Right cardiac atrium (tissue), 5 donors: ENCODE results near the gene GOLGA3. TPM values are rescaled to one million over a fixed set of nuclear protein-coding genes. Genes with fewer than 3 reads are reported as not detected.

Source experiments
- ATAC-seq, 2 donors: fragments of 200-7000 bp; cut with Tn5 transposase; one replicate each; pipeline versions ENCODE4 v1.8.0 to v1.9.1; 2020; ENCODE audit warnings: moderate library complexity in 2 of 2, mild to moderate bottlenecking in 1 of 2
- DNase-seq, 3 donors: peaks; one replicate each; pipeline ENCODE4 v3.0.0-alpha.2; 2020
- H3K27ac ChIP-seq: one replicate; pipeline ENCODE4 v1.5.1; 2013; ENCODE audit warnings: mild to moderate bottlenecking, low read length, control low read depth, moderate library complexity
- H3K27me3 ChIP-seq: one replicate; pipeline ENCODE4 v1.6.1; 2013; ENCODE audit not compliant: control insufficient read depth, insufficient read depth
- H3K4me1 ChIP-seq: one replicate; pipeline ENCODE4 v1.6.1; 2013; ENCODE audit warnings: low read length; ENCODE audit not compliant: control insufficient read depth, insufficient read depth
- H3K4me3 ChIP-seq: one replicate; pipeline ENCODE4 v1.5.1; 2013; ENCODE audit warnings: low read length, control low read depth
- H3K9me3 ChIP-seq: one replicate; pipeline ENCODE4 v1.6.1; 2013; ENCODE audit warnings: low read length; ENCODE audit not compliant: control insufficient read depth
- WGBS: extraction: QIAGEN DNeasy Blood & Tissue Kit; methylation state at CpG from one replicate; pipeline ENCODE4 v1.1.7; 2013; 5-methylcytosine and 5-hydroxymethylcytosine counted together
- intact Hi-C, 4 donors: fragments of 100-400 bp; cut with DNase I; formaldehyde crosslinking; loops; one replicate each; pipeline versions ENCODE4 v1.11.0 to v1.14.0; 2022 to 2023
- polyA plus RNA-seq: library from polyadenylated mRNA; stranded (reverse); fragments of 200-250 nt; gene quantifications from one replicate; pipeline ENCODE4 v1.2.3, GENCODE V29; 2013
- total RNA-seq, 4 donors: library from RNA; stranded (reverse); fragmentation: NEBNext Ultra II Directional; extraction: Animal tissue kit (Norgen Biotek cat#: 25700); gene quantifications; one replicate each; pipeline ENCODE4 v1.2.1, GENCODE V29; 2021
- donor health status: healthy with polysubstance abuse.
- donor health status: DM: no; HTN: yes; CAD: no.
- donor health status: DM: no; HTN: no; CAD: no.
- donor health status: DM: no; HTN: yes; CAD: no; lungs with severe emphysema.
- donor health status: DM: yes; HTN: yes; CAD: no.

The GOLGA3 gene
- total and polyA plus RNA-seq, 5 donors = 14.6 to 49.8 (median 31.7) TPM

- ATAC-seq (no peak), DNase-seq (peak in 1 of 3 donors; percentile 9)
- 76% methylated on average over 5 of the region's 5 CpGs for WGBS
- Histone ChIP-seq H3K27ac (no peak overlapping the region), H3K4me3 (no peak overlapping the region), H3K4me1 (no peaks in the 10 kb centered on the region), H3K9me3 (no peaks in the 10 kb centered on the region), H3K27me3 (no peaks in the 10 kb centered on the region)
- intact Hi-C loops = no loop called here
Measured at GRCh38 chr12:132834181-132834711, 5.6 kb upstream of the GOLGA3 start.

DNA sequence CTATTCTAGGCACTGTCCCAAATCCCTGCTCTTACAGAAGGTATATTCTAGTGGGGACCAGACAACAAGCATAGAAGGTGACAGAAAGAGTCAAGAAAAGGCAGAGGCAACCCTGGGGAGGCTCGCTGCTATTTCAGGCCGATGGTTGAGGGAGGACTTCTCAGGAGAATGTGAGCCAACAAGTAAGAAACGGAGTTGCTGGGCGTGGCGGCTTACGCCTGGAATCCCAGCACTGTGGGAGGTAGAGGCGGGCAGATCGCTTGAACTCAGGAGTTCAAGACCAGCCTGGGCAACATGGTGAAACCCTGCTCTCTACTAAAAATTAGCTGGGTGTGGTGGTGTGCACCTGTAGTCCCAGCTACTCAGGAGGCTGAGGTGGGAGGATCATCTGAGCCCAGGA lies 4.7 kb upstream of the GOLGA3 start:
- intact Hi-C loops = no loop called here
- ATAC-seq = no peak

DNA sequence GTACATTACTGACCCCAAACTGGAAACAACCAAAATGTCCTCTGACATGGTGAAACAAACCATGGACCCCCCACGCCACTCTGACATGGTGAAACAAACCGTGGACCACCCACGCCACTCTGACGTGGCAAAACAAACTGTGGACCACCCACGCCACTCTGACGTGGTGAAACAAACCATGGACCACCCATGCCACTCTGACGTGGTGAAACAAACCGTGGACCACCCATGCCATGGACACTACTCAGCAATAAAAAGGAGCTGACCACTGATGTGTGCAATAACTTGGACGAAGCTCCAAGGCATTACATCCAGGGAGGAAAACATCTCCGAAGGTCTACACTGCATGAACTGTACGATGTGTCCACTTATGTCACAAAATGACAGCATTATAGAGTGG lies 3.1 kb upstream of the GOLGA3 start:
- no peak for ATAC-seq
- H3K9me3 ChIP-seq = no peaks in the 10 kb centered on the region
- peak in 2 of 3 donors; percentile 15 to 24 for DNase-seq
- no peak overlapping the region for H3K4me3 ChIP-seq
- intact Hi-C loops = no loop called here
- peaks cover 2% of the 10 kb centered on the region for H3K4me1 ChIP-seq
- H3K27ac ChIP-seq = no peak overlapping the region
- whole genome bisulfite sequencing = 90% methylated on average over 11 of the region's 11 CpGs
- no peaks in the 10 kb centered on the region for H3K27me3 ChIP-seq

More for the DNA sequence above, 4.7 kb upstream of the GOLGA3 start:
- DNase-seq = peak in 1 of 3 donors; percentile 16
- no peak overlapping the region for H3K4me3 ChIP-seq
- no peaks in the 10 kb centered on the region for H3K9me3 ChIP-seq
- H3K27ac ChIP-seq = no peak overlapping the region
- WGBS = 94% methylated on average over 8 of the region's 8 CpGs
- no peaks in the 10 kb centered on the region for H3K27me3 ChIP-seq
- no peaks in the 10 kb centered on the region for H3K4me1 ChIP-seq

- intact Hi-C loops = no loop called here
- H3K4me3 ChIP-seq = peak overlapping the region; percentile 84
- WGBS = 8% methylated on average over 59 of the region's 59 CpGs
- no peaks in the 10 kb centered on the region for H3K27me3 ChIP-seq
- ATAC-seq (peak; percentile 32 to 34), DNase-seq (peak; percentile 41 to 73 (median 69))
- peaks cover 2% of the 10 kb centered on the region for H3K4me1 ChIP-seq
- H3K27ac ChIP-seq = peak overlapping the region; percentile 14
- no peaks in the 10 kb centered on the region for H3K9me3 ChIP-seq
Measured at GRCh38 chr12:132827763-132828703, 636 bp downstream of the GOLGA3 start.

DNA sequence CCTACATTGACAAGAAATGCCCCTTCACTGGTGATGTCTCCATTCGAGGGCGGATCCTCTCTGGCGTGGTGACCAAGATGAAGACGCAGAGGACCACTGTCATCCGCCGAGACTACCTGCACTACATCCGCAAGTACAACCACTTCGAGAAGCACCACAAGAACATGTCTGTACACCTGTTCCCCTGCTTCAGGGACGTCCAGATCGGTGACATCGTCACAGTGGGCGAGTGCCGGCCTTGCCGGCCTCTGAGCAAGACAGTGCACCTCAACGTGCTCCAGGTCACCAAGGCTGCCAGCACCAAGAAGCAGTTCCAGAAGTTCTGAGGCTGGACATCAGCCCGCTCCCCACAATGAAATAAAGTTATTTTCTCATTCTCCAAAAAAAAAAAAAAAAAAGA lies 2.8 kb downstream of the GOLGA3 start:
- Histone ChIP-seq H3K27ac (no peak overlapping the region), H3K4me1 (peaks cover 2% of the 10 kb centered on the region), H3K9me3 (no peaks in the 10 kb centered on the region), H3K27me3 (no peaks in the 10 kb centered on the region), H3K4me3 (no peak overlapping the region)
- DNase-seq = peak in 2 of 3 donors; percentile 9 to 24
- no peak for ATAC-seq
- intact Hi-C loops = no loop called here
- 92% methylated on average over 16 of the region's 16 CpGs for WGBS

DNA sequence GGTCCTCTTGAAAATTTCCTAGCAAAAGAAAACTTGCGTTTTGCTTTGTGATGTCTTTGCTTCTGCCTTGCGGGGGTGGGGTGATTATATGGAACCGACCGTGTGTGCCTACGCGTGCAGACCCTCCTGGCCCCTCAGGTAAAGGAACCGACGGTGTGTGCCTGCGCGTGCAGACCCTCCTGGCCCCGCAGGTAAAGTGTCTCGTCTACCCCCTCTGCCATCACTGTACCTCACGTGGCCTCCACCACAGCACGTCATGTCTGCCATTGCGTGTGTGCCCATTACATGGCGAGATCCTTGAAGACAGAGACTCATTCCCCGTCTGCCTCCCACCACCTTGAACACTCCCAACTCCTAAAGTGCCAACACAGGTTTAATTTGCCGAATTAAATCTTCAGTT lies 3.6 kb downstream of the GOLGA3 start:
- peaks cover 2% of the 10 kb centered on the region for H3K4me1 ChIP-seq
- H3K27ac ChIP-seq = no peak overlapping the region
- H3K9me3 ChIP-seq = no peaks in the 10 kb centered on the region
- ATAC-seq (no peak), DNase-seq (peak in 2 of 3 donors; percentile 12 to 28)
- H3K4me3 ChIP-seq = no peak overlapping the region
- intact Hi-C loops = no loop called here
- 90% methylated on average over 18 of the region's 18 CpGs for whole genome bisulfite sequencing
- no peaks in the 10 kb centered on the region for H3K27me3 ChIP-seq

GRCh38 chr12:132824053-132824452 lies 4.6 kb downstream of the GOLGA3 start:
- Histone ChIP-seq H3K9me3 (no peaks in the 10 kb centered on the region), H3K27ac (no peak overlapping the region), H3K4me1 (peaks cover 2% of the 10 kb centered on the region), H3K27me3 (no peaks in the 10 kb centered on the region), H3K4me3 (no peak overlapping the region)
- ATAC-seq = no peak
- 82% methylated on average over 7 of the region's 7 CpGs for WGBS
- intact Hi-C loops = no loop called here
- peak in 1 of 3 donors; percentile 10 for DNase-seq

DNA sequence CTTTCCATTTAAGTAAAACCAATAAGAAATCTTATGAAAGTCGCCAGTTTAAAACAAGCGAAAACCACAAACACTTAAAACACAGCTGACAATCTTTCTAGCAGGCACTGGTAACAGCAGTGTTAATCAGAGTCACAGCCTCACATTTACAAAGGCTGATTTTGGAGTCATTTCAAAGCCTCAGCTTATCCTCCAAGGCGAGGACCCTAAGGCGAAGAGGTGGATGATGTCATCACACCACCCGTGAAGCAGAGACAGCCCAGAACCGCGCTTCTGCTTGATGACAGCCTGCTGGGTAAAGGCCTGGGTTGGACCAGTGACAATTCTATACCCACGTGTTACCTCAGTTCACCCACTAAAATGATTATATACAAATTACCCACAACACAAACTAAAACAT lies 10.1 kb downstream of the GOLGA3 start:
- Histone ChIP-seq H3K27me3 (no peaks in the 10 kb centered on the region), H3K4me3 (no peak overlapping the region), H3K27ac (no peak overlapping the region), H3K4me1 (no peaks in the 10 kb centered on the region), H3K9me3 (no peaks in the 10 kb centered on the region)
- WGBS = 80% methylated on average over 8 of the region's 8 CpGs
- peak in 1 of 3 donors; percentile 20 for DNase-seq
- intact Hi-C loops = no loop called here
- no peak for ATAC-seq

DNA sequence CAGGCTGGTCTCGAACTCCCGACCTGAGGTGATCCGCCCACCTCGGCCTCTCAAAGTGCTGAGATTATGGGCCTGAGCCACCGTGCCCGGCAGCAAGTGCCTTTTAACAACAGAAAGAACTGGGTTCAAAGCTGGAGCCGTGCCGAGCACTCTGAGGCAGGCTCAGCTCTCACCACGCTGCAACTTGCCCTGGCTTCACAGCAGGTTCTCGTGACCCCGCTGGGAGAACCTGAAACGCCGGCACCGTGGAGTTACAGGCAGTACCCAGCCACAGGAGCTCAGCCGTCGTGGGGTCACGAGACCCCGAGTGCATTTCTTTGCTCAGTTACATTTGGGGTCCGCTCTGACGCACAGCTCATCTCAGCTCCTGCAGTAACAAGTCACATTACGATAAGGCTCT lies 14.4 kb downstream of the GOLGA3 start:
- Histone ChIP-seq H3K4me1 (no peaks in the 10 kb centered on the region), H3K9me3 (no peaks in the 10 kb centered on the region), H3K27me3 (no peaks in the 10 kb centered on the region), H3K4me3 (no peak overlapping the region), H3K27ac (no peak overlapping the region)
- 96% methylated on average over 21 of the region's 21 CpGs for WGBS
- intact Hi-C loops = no loop called here
- ATAC-seq (peak in 1 of 2 donors; percentile 14), DNase-seq (peak in 2 of 3 donors; percentile 28 to 30)

- DNase-seq (peak in 2 of 3 donors; percentile 19 to 20), ATAC-seq (no peak)
- WGBS = 97% methylated on average over 6 of the region's 6 CpGs
- no peaks in the 10 kb centered on the region for H3K27me3 ChIP-seq
- H3K9me3 ChIP-seq = no peaks in the 10 kb centered on the region
- no peak overlapping the region for H3K27ac ChIP-seq
- no peaks in the 10 kb centered on the region for H3K4me1 ChIP-seq
- intact Hi-C loops = no loop called here
- H3K4me3 ChIP-seq = no peak overlapping the region
Measured at GRCh38 chr12:132813443-132813842, 15.2 kb downstream of the GOLGA3 start.

DNA sequence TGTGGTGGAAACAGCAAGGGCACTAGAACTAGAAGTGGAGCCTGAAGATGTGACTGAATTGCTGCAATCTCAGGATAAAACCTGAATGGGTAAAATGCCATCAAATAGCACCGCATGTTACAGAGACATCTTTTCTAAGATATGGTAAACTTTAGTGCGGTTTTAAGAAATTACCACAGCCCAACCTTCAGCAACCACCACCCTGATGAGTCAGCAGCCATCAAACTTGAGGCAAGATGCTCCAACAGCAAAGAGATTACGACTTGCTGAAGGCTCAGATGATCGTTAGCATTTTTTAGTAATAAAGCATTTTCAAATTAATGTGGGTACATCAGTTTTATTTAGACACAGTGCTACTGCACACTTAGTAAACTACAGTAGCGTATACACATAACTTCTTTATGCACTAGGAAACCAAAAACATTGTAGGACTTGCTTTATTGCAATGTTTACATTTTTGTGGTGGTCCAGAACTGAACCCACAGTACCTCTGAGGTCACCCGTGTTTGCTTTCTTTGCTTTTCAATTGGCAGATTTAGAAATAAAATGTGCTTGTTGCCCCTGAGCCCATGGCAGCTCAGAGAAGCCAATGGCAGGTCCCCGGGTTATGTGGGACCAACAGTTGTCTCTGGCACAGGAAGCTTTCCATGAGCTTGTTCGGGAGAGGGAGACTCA lies 15.9 kb downstream of the GOLGA3 start:
- Histone ChIP-seq H3K27me3 (no peaks in the 10 kb centered on the region), H3K4me1 (no peaks in the 10 kb centered on the region), H3K27ac (no peak overlapping the region), H3K4me3 (no peak overlapping the region), H3K9me3 (no peaks in the 10 kb centered on the region)
- intact Hi-C loops = no loop called here
- ATAC-seq (no peak), DNase-seq (peak in 1 of 3 donors; percentile 18)
- WGBS = 93% methylated on average over 8 of the region's 8 CpGs
